HCT116 (cell line): Measurements from ENCODE around the gene MAP4K4. TPM values are rescaled to one million over a fixed set of nuclear protein-coding genes. Genes with fewer than 3 reads are reported as not detected.

Experiments used
- ATAC-seq: fragments of 200-7000 bp; cut with Tn5 transposase; 2 replicates; pipeline ENCODE4 v1.9.1; 2020; ENCODE audit warnings: mild to moderate bottlenecking, moderate library complexity
- BruUV-seq: library from RNA; stranded (reverse); fragments of 400-500 nt; replicated peaks from 2 replicates; lab custom pipeline; 2021; lab: Mats Ljungman, UMichigan
- CTCF ChIA-PET: fragments of 300-600 bp; sonication (Branson Sonifier 250); formaldehyde crosslinking; loops from one replicate; lab custom pipeline; 2021; ENCODE audit warnings: antibody characterized with exemption; lab: Charles Lee
- POLR2A ChIA-PET: fragments of 300-600, 350-600 bp; sonication (Branson Sonifier 250); formaldehyde crosslinking; loops from one replicate; lab custom pipeline; 2021; ENCODE audit warnings: antibody characterized with exemption; lab: Charles Lee
- RAD21 ChIA-PET, 2 experiments: fragments of 300-600 bp; sonication (Branson Sonifier 250); formaldehyde crosslinking; loops; one replicate each; lab custom pipeline; 2023; ENCODE audit warnings: low total read pairs in 2 of 2; ENCODE audit not compliant: uncharacterized antibody in 2 of 2, unreplicated experiment in 2 of 2, low non-redundant PET in 1 of 2; lab: Charles Lee
- DNase-seq: peaks from one replicate; pipeline ENCODE4 v3.0.0-alpha.2; 2010; ENCODE audit warnings: low read depth, low spot score
- H2AFZ ChIP-seq: fragments of 200-600 bp; shearing (Covaris generic), sonication (generic); 2 replicates; pipeline ENCODE4 v1.6.1; 2017; ENCODE audit warnings: low read depth, mixed run types, mixed read lengths, antibody characterized with exemption, low read length; ENCODE audit not compliant: poor library complexity, severe bottlenecking
- H3K27ac ChIP-seq: 2 replicates; pipeline ENCODE4 v1.5.1; 2012; ENCODE audit warnings: low read depth, low read length
- H3K27me3 ChIP-seq: fragments of 200-600 bp; sonication (generic); 2 replicates; pipeline ENCODE4 v1.6.1; 2016; ENCODE audit warnings: mixed run types, low read length, mixed read lengths; ENCODE audit not compliant: insufficient read depth
- H3K36me3 ChIP-seq, 2 experiments: fragments of 200-500 bp in 1 of 2; fragments of 200-600 bp in 1 of 2; sonication (Bioruptor generic) in 1 of 2; sonication (generic) in 1 of 2; 2 replicates each; pipeline versions ENCODE4 v1.5.1 to v1.6.1; 2014 to 2016; ENCODE audit warnings: low read length in 2 of 2, inconsistent platforms in 1 of 2, mixed read lengths in 1 of 2, mixed run types in 1 of 2; ENCODE audit not compliant: insufficient read depth in 2 of 2, control insufficient read depth in 1 of 2
- H3K4me1 ChIP-seq, 2 experiments: fragments of 200-600 bp in 1 of 2; sonication (generic) in 1 of 2; 2 replicates each; pipeline versions ENCODE4 v1.5.1 to v1.6.1; 2012 to 2017; ENCODE audit warnings: low read length in 2 of 2, inconsistent platforms in 1 of 2, mild to moderate bottlenecking in 1 of 2, mixed read lengths in 1 of 2, mixed run types in 1 of 2, moderate library complexity in 1 of 2; ENCODE audit not compliant: insufficient read depth in 2 of 2, control insufficient read depth in 1 of 2
- H3K4me2 ChIP-seq: fragments of 200-600 bp; sonication (generic); 2 replicates; pipeline ENCODE4 v1.6.1; 2017; ENCODE audit warnings: mixed run types, low read length, mixed read lengths
- H3K4me3 ChIP-seq, 2 experiments: fragments of 200-600 bp in 1 of 2; sonication (generic) in 1 of 2; replicated peaks in 1 of 2; 2 replicates each; pipeline ENCODE4 v1.5.1; 2011 to 2016; ENCODE audit warnings: low read length in 2 of 2, control low read depth in 1 of 2, low read depth in 1 of 2, mild to moderate bottlenecking in 1 of 2, mixed read lengths in 1 of 2, mixed run types in 1 of 2
- H3K79me2 ChIP-seq: fragments of 200-600 bp; sonication (generic); 2 replicates; pipeline ENCODE4 v1.6.1; 2017; ENCODE audit warnings: mild to moderate bottlenecking, mixed run types, low read length, moderate library complexity, mixed read lengths; ENCODE audit not compliant: insufficient read depth
- H3K9ac ChIP-seq: fragments of 200-600 bp; sonication (generic); 2 replicates; pipeline ENCODE4 v1.6.1; 2016; ENCODE audit warnings: low read length, mixed read lengths
- H3K9me2 ChIP-seq: fragments of 200-600 bp; sonication (generic), shearing (Covaris generic); 2 replicates; pipeline ENCODE4 v1.6.1; 2017; ENCODE audit warnings: mixed run types, mild to moderate bottlenecking, moderate library complexity; ENCODE audit not compliant: insufficient read depth
- H3K9me3 ChIP-seq, 2 experiments: fragments of 200-500 bp in 1 of 2; fragments of 200-600 bp in 1 of 2; sonication (Bioruptor generic) in 1 of 2; sonication (generic) in 1 of 2; 2 replicates each; pipeline ENCODE4 v1.6.1; 2014 to 2017; ENCODE audit warnings: low read length in 2 of 2, mixed read lengths in 2 of 2, inconsistent platforms in 1 of 2, low read depth in 1 of 2, mild to moderate bottlenecking in 1 of 2, mixed run types in 1 of 2, moderate library complexity in 1 of 2; ENCODE audit not compliant: control insufficient read depth in 1 of 2, insufficient read depth in 1 of 2
- H4K20me1 ChIP-seq: fragments of 200-600 bp; sonication (generic), shearing (Covaris generic); 2 replicates; pipeline ENCODE4 v1.6.1; 2017; ENCODE audit warnings: mixed run types, mild to moderate bottlenecking, moderate library complexity; ENCODE audit not compliant: insufficient read depth
- CEBPB ChIP-seq: IDR thresholded peaks from 2 replicates; pipeline ENCODE4 v1.6.1; 2012; ENCODE audit warnings: low read depth
- EZH2phosphoT487 ChIP-seq: fragments of 200-600 bp; IDR thresholded peaks from 2 replicates; pipeline ENCODE4 v1.6.1; 2018; ENCODE audit warnings: antibody characterized with exemption, borderline replicate concordance
- YY1 ChIP-seq: IDR thresholded peaks from 2 replicates; pipeline ENCODE4 v1.6.1; 2011; ENCODE audit warnings: low read length, low read depth, moderate library complexity, mild to moderate bottlenecking; ENCODE audit not compliant: insufficient replicate concordance; ENCODE audit errors: extremely low read depth
- intact Hi-C: fragments of 100-400 bp; cut with micrococcal nuclease; formaldehyde crosslinking; loops from 2 replicates; pipeline ENCODE4 v1.10.0; 2022
- total RNA-seq: library from RNA; stranded (reverse); gene quantifications from one replicate; pipeline ENCODE4 v1.2.1, GENCODE V29; 2021; ENCODE audit not compliant: unreplicated experiment
- TF ChIP-seq, protein P1 (sequence below): IDR thresholded peaks from 2 replicates; pipeline ENCODE4 v1.6.1; 2011; ENCODE audit warnings: mild to moderate bottlenecking, low read length, moderate library complexity; ENCODE audit not compliant: insufficient replicate concordance; ENCODE audit errors: extremely low read depth
- TF ChIP-seq, protein P2 (sequence below): IDR thresholded peaks from 2 replicates; pipeline ENCODE4 v1.6.1; 2012; ENCODE audit warnings: low read depth

Gene MAP4K4
- total RNA-seq, 1 experiment from 2014 or later: 62.3 TPM

DNA sequence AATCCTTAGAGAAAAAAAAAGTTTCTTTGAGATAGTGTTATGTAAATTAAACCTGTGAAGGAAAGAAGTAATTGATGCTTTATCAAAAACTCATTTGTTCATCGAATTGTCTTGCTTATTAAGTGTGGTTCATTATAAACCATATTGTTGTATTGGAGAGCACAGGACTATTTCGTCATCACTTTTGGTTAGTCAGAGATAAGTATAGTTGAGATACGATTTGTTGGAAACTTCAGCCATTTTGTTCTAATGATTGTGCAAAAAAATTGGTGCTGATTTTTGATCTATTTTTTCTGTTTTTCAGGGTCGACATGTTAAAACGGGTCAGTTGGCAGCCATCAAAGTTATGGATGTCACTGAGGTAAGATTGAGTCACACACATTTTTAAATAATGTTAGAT lies 92.9 kb downstream of the MAP4K4 start:
- peaks cover 7 to 14% of the 10 kb centered on the region in 2 experiments; a peak in 3 of 4 replicates for H3K4me1 ChIP-seq
- TF ChIP-seq EZH2phosphoT487: no peak
- no peak for TF ChIP-seq YY1
- TF ChIP-seq, protein P1, sequence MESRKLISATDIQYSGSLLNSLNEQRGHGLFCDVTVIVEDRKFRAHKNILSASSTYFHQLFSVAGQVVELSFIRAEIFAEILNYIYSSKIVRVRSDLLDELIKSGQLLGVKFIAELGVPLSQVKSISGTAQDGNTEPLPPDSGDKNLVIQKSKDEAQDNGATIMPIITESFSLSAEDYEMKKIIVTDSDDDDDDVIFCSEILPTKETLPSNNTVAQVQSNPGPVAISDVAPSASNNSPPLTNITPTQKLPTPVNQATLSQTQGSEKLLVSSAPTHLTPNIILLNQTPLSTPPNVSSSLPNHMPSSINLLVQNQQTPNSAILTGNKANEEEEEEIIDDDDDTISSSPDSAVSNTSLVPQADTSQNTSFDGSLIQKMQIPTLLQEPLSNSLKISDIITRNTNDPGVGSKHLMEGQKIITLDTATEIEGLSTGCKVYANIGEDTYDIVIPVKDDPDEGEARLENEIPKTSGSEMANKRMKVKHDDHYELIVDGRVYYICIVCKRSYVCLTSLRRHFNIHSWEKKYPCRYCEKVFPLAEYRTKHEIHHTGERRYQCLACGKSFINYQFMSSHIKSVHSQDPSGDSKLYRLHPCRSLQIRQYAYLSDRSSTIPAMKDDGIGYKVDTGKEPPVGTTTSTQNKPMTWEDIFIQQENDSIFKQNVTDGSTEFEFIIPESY: no peak
- TF ChIP-seq CEBPB: no peak
- TF ChIP-seq, protein P2, sequence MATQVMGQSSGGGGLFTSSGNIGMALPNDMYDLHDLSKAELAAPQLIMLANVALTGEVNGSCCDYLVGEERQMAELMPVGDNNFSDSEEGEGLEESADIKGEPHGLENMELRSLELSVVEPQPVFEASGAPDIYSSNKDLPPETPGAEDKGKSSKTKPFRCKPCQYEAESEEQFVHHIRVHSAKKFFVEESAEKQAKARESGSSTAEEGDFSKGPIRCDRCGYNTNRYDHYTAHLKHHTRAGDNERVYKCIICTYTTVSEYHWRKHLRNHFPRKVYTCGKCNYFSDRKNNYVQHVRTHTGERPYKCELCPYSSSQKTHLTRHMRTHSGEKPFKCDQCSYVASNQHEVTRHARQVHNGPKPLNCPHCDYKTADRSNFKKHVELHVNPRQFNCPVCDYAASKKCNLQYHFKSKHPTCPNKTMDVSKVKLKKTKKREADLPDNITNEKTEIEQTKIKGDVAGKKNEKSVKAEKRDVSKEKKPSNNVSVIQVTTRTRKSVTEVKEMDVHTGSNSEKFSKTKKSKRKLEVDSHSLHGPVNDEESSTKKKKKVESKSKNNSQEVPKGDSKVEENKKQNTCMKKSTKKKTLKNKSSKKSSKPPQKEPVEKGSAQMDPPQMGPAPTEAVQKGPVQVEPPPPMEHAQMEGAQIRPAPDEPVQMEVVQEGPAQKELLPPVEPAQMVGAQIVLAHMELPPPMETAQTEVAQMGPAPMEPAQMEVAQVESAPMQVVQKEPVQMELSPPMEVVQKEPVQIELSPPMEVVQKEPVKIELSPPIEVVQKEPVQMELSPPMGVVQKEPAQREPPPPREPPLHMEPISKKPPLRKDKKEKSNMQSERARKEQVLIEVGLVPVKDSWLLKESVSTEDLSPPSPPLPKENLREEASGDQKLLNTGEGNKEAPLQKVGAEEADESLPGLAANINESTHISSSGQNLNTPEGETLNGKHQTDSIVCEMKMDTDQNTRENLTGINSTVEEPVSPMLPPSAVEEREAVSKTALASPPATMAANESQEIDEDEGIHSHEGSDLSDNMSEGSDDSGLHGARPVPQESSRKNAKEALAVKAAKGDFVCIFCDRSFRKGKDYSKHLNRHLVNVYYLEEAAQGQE: no peak
- TF ChIP-seq, all 23 proteins: peak for 0
- Histone ChIP-seq H3K79me2 (peaks cover 51% of the 10 kb centered on the region), H3K27ac (no peak overlapping the region), H3K9ac (no peak overlapping the region), H2AFZ (no peak overlapping the region), H3K4me3 (no peak overlapping the region), H3K4me2 (no peak overlapping the region), H3K9me2 (no peaks in the 10 kb centered on the region), H3K36me3 (peaks cover 0 to 4% of the 10 kb centered on the region in 2 experiments; a peak in 1 of 4 replicates), H4K20me1 (peaks cover 4% of the 10 kb centered on the region; the same call in 1 of the 2 replicates), H3K27me3 (no peaks in the 10 kb centered on the region), H3K9me3 (no peaks in the 10 kb centered on the region)
- no peak for ATAC-seq
- ChIA-PET RAD21 (no interaction called here), POLR2A (no interaction called here), CTCF (no interaction called here)
- no TSS peak for BruUV-seq
- no peak for DNase-seq
- intact Hi-C loops: loop anchor here (1.0 kb wide), 1 partner anchor 92 kb away; no protein-coding TSS in a partner anchor
